HFFc6 (cell line): ENCODE measurements around the gene RUNX1. TPM values are rescaled to one million over a fixed set of nuclear protein-coding genes. Genes with fewer than 3 reads are reported as not detected.

Source experiments
- DNase-seq: peaks from one replicate; pipeline ENCODE4 v3.0.0-alpha.2; 2018
- H3K27ac Mint-ChIP-seq: 2 replicates; pipeline ENCODE4 v1.8.0; 2020; ENCODE audit warnings: mild to moderate bottlenecking, mixed read lengths
- H3K27me3 Mint-ChIP-seq: 2 replicates; pipeline ENCODE4 v1.8.0; 2021; ENCODE audit warnings: mild to moderate bottlenecking, moderate library complexity, mixed read lengths; ENCODE audit not compliant: insufficient read depth
- H3K36me3 Mint-ChIP-seq: 2 replicates; pipeline ENCODE4 v1.8.0; 2021; ENCODE audit warnings: low read depth, mixed read lengths
- H3K4me1 Mint-ChIP-seq: 2 replicates; pipeline ENCODE4 v1.8.0; 2020; ENCODE audit warnings: low read depth, mixed read lengths
- H3K4me3 Mint-ChIP-seq: 2 replicates; pipeline ENCODE4 v1.8.0; 2020; ENCODE audit warnings: mild to moderate bottlenecking, moderate library complexity, mixed read lengths
- H3K9me3 Mint-ChIP-seq: 2 replicates; pipeline ENCODE4 v1.8.0; 2020; ENCODE audit warnings: mild to moderate bottlenecking, mixed read lengths
- total RNA-seq, 6 experiments: library from RNA; stranded (reverse); fragmentation: NEBNext Ultra II Directional; extraction: Animal tissue kit (Norgen Biotek cat#: 25700); gene quantifications; 2 replicates in 1 of 6; 3 replicates in 5 of 6; pipeline ENCODE4 v1.2.3, GENCODE V29; 2021
- TF ChIP-seq, protein P1 (sequence below): fragments of 200-600 bp; sonication (generic); IDR thresholded peaks from 2 replicates; pipeline ENCODE4 v1.5.0; 2021; ENCODE audit warnings: antibody characterized with exemption, mild to moderate bottlenecking

The RUNX1 gene
- total RNA-seq, 6 experiments from 2014 or later: 57.4 to 78.9 (median 61.3) TPM

- no peak overlapping the region for H3K27ac Mint-ChIP-seq
- H3K27me3 Mint-ChIP-seq: no peaks in the 10 kb centered on the region
- H3K4me1 Mint-ChIP-seq: peaks cover 38% of the 10 kb centered on the region
- TF ChIP-seq, protein P1, sequence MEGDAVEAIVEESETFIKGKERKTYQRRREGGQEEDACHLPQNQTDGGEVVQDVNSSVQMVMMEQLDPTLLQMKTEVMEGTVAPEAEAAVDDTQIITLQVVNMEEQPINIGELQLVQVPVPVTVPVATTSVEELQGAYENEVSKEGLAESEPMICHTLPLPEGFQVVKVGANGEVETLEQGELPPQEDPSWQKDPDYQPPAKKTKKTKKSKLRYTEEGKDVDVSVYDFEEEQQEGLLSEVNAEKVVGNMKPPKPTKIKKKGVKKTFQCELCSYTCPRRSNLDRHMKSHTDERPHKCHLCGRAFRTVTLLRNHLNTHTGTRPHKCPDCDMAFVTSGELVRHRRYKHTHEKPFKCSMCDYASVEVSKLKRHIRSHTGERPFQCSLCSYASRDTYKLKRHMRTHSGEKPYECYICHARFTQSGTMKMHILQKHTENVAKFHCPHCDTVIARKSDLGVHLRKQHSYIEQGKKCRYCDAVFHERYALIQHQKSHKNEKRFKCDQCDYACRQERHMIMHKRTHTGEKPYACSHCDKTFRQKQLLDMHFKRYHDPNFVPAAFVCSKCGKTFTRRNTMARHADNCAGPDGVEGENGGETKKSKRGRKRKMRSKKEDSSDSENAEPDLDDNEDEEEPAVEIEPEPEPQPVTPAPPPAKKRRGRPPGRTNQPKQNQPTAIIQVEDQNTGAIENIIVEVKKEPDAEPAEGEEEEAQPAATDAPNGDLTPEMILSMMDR: no peak
- no peak overlapping the region for H3K4me3 Mint-ChIP-seq
- H3K36me3 Mint-ChIP-seq: peaks cover 19% of the 10 kb centered on the region
- DNase-seq: no peak
- H3K9me3 Mint-ChIP-seq: no peaks in the 10 kb centered on the region
Measured at GRCh38 chr21:35091496-35091895, 42.4 kb upstream of the RUNX1 start.

DNA sequence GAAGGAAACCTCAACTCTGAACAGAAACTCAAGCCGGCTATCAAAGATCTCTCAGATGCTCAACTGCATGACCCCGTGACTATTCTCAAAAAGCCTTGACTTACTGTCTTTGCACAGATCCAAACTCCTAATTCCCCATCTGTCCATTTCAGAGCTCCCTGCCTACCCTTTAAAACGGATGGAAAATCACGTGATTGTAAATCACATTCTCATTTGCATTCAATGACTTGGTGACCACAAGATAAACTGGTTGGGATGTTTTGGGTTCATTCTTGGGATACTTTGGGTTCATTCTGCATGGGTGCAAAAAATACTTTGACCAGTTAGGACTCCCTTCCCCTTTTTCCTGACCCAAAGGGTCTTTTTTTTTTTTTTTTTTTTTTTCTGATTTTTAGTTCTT is 41.3 kb upstream of the RUNX1 start:
- H3K27ac Mint-ChIP-seq: no peak overlapping the region
- H3K4me1 Mint-ChIP-seq: peaks cover 49% of the 10 kb centered on the region
- H3K36me3 Mint-ChIP-seq: peaks cover 23% of the 10 kb centered on the region
- no peaks in the 10 kb centered on the region for H3K27me3 Mint-ChIP-seq
- no peak overlapping the region for H3K4me3 Mint-ChIP-seq
- H3K9me3 Mint-ChIP-seq: no peaks in the 10 kb centered on the region
- no peak for DNase-seq
- TF ChIP-seq, protein P1: no peak

DNA sequence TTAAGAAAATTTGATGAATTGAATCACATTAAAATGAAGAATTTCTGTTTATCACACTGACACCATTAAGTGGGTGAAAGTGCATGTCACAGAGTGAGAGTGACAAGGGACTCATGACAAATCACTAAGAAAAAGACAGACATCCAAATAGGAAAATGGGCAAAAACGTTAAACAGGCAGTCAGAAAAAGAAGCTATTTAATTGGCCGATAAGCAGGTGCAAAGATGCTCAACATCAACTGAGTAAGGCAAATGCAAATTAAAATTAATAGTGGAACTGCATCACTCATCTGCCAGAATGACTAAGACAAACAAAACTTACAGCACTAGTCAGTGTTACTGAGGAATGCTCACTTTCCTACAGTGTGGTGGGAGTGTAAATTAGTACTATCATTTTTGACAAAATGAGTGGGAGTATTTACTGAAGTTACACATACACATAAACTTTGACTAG is 39.2 kb upstream of the RUNX1 start:
- Mint-ChIP-seq H3K4me3 (no peak overlapping the region), H3K9me3 (peaks cover 5% of the 10 kb centered on the region), H3K27me3 (no peaks in the 10 kb centered on the region), H3K27ac (no peak overlapping the region), H3K36me3 (peaks cover 24% of the 10 kb centered on the region), H3K4me1 (peaks cover 70% of the 10 kb centered on the region)
- DNase-seq: no peak
- TF ChIP-seq, protein P1: no peak

DNA sequence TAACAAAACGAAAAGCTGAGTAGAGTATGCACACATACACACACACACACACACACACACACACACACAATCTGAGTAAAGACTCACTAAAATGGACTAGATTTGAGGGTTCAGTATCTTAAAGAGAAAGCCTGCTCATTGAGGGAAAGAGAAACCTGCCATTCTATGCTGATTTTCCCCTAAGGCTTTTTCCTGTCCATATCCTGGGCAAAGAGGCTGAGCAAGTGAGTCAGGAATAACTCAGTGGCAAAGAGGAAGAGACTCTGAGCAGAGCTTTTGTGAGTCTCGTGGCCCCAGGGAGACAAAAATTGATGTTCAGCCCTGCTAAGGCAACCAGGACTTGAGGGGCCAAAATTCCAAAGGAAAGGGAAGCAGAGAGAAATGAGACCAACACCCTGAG is 37.3 kb upstream of the RUNX1 start:
- peaks cover 36% of the 10 kb centered on the region for H3K36me3 Mint-ChIP-seq
- TF ChIP-seq, protein P1: no peak
- H3K9me3 Mint-ChIP-seq: peaks cover 12% of the 10 kb centered on the region
- peak overlapping the region; percentile 72 for H3K4me3 Mint-ChIP-seq
- peak overlapping the region; percentile 97 for H3K27ac Mint-ChIP-seq
- H3K4me1 Mint-ChIP-seq: peaks cover 85% of the 10 kb centered on the region
- peak; percentile 67 for DNase-seq
- H3K27me3 Mint-ChIP-seq: no peaks in the 10 kb centered on the region; the same call in 1 of the 2 replicates

GRCh38 chr21:35084869-35085268 is 35.8 kb upstream of the RUNX1 start:
- Mint-ChIP-seq H3K27ac (peak overlapping the region; percentile 97), H3K4me3 (peak overlapping the region; percentile 51; the same call in 1 of the 2 replicates), H3K27me3 (no peaks in the 10 kb centered on the region; the same call in 1 of the 2 replicates), H3K9me3 (peaks cover 12% of the 10 kb centered on the region), H3K36me3 (peaks cover 31% of the 10 kb centered on the region), H3K4me1 (peaks cover 86% of the 10 kb centered on the region)
- DNase-seq: peak; percentile 89
- TF ChIP-seq, protein P1: no peak

DNA sequence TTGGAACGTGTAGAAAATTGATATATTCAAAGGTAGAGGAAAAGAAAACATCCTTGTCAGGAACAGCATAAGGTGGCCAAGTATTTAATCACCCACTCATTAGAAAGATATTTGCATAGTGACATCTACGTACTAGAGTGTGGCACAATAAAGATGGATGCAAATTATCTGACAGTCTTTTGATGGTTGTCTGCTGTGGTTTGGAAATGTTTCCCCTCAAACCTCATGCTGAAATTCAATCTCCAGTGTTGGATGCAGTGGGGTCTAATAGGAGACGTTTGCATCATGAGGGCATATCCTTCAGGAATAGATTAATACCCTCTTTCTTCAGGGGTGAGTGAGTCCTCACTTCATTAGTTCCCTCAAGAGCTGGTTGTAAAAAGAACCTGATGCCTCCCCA is 34.1 kb upstream of the RUNX1 start:
- peaks cover 12% of the 10 kb centered on the region for H3K9me3 Mint-ChIP-seq
- DNase-seq: no peak
- H3K4me3 Mint-ChIP-seq: no peak overlapping the region
- TF ChIP-seq, protein P1: no peak
- no peak overlapping the region for H3K27ac Mint-ChIP-seq
- H3K4me1 Mint-ChIP-seq: peaks cover 78% of the 10 kb centered on the region
- peaks cover 34% of the 10 kb centered on the region for H3K36me3 Mint-ChIP-seq
- no peaks in the 10 kb centered on the region; the same call in 1 of the 2 replicates for H3K27me3 Mint-ChIP-seq
